Stimulated activated CD4-positive, alpha-beta T cell treated with anti-CD3 and anti-CD28 coated beads, Interleukin-2, amount 100 ng/mL, for 24 hours (primary cell): ENCODE results near the gene MUS81.
"Not testable (repeated sequence)": the region's sequence is repeated elsewhere in the genome, so short reads cannot be mapped to it uniquely, and the experiment has no call there.

Source experiments
- DNase-seq, 2 donors: peaks; one replicate each; pipeline ENCODE4 v3.0.0-alpha.2; 2020

Gene MUS81

DNA sequence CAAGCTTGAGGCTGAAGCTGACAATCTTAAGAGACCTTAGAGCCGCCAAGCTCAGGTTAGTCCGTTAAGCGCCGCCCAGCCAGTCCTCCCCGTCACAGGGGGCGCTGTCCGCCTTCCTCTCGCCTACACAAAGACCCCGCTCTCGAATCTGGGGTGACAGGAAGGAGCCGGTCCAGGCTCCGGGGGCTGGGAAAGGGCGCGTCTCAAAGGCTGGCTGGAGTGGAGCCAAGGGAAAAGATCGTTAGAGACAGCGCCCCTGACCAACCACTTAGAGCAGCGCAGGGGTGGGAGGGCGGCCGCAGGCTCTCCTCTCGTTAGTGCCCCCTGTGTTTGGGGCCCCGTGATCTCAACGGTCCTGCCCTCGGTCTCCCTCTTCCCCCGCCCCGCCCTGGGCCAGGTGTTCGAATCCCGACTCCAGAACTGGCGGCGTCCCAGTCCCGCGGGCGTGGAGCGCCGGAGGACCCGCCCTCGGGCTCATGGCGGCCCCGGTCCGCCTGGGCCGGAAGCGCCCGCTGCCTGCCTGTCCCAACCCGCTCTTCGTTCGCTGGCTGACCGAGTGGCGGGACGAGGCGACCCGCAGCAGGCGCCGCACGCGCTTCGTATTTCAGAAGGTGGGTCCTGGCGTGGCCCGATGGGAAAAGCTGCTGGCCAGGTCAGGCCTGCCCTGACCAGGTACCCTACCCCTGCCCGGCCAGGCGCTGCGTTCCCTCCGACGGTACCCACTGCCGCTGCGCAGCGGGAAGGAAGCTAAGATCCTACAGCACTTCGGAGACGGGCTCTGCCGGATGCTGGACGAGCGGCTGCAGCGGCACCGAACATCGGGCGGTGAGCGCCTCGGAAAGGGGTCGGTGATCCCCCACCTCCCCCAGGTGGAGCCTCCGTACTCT is at the start of gene MUS81:
TSS of gene MUS81 (plus strand) at position 156 of the 887 bp plus-strand sequence. CDS start at position 477, 321 bp downstream.
- peak; percentile 97 to 98 for DNase-seq

GRCh38 chr11:65811764-65812475 is 48.3 kb upstream of the MUS81 start:
- no peak for DNase-seq

DNA sequence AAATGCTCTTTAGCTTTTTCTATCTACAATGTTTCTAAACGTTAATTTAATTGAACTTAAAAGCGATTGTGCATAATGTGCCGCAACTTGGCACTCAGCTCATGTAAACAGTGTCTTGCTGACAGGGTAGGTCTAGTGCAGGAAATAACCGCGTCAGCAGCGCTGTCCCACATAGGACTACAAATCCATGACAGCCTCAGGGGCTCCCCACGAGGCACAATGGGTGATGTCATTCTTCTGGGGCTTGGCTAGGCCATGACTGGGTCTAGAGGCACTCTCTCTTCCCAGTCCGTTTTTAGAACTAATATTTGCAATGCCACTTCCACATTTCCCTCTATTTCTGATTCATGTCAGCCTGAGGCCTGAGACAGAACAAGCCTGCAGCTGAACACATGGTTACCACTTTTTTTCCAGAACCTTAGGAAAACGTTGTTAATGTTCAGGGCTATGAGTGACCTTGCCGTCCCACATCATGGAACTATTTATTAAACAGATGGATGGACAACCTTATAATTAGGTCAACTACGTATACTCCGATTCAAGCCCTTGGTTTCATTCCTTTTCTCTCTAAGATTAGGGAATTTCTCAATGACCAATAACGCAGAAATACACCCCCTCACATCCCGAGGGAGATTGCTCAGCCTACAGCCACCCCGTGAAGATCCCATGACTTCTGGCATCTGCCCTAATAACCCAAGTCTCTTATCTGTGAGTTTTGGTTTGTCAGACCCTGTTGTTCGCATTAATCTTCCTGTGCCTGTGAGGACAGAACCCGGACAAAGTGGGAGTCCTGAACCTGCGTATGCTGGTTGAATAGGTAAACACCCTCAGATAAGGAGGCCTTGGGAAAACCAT is 45.9 kb upstream of the MUS81 start:
- no peak for DNase-seq

- no peak for DNase-seq
Observed at GRCh38 chr11:65814986-65815565, 45.2 kb upstream of the MUS81 start.

DNA sequence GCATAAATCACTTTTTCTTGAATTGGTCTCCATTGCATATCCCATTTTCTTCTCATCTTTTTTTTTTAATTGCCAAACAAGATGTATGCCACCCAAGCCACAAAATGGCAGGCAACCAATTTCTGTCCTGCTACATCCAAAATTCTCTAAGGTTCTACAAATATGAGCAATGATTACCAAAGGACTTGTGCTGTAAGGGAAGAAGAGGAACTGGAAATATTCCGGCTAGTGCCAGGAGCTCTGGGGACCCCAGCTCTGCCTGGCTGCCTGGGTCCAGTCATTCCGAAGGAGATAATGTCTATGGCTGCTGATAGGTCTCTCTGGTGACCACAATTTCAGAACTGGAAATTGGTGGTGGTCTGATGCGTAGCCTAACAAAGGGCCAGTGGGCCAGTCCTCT is 43.5 kb upstream of the MUS81 start:
- DNase-seq, result no peak

GRCh38 chr11:65817312-65817834 is 42.9 kb upstream of the MUS81 start:
- DNase-seq, result no peak

- peak; percentile 98 to 99 for DNase-seq
Observed at GRCh38 chr11:65817835-65818680, 42.2 kb upstream of the MUS81 start.

DNA sequence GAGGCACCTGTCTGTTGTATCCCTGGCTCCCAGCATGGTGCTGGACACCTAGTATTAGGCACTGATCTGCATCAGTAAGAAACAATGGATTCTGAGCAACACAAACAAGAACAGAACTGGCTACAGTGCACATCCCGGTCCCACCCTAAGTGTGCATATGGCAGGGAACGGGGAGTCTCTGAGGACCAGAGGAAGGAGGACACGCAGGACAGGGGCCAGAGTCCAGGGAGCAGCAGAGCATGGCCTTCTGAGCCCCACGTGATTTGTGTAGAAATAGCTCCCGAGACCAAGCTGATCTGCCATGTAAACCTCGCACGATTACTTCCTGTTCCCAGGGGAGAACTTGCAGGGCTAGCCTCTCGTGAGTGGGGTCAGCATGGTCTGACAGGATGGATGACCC is 39.1 kb upstream of the MUS81 start:
- no peak for DNase-seq

DNA sequence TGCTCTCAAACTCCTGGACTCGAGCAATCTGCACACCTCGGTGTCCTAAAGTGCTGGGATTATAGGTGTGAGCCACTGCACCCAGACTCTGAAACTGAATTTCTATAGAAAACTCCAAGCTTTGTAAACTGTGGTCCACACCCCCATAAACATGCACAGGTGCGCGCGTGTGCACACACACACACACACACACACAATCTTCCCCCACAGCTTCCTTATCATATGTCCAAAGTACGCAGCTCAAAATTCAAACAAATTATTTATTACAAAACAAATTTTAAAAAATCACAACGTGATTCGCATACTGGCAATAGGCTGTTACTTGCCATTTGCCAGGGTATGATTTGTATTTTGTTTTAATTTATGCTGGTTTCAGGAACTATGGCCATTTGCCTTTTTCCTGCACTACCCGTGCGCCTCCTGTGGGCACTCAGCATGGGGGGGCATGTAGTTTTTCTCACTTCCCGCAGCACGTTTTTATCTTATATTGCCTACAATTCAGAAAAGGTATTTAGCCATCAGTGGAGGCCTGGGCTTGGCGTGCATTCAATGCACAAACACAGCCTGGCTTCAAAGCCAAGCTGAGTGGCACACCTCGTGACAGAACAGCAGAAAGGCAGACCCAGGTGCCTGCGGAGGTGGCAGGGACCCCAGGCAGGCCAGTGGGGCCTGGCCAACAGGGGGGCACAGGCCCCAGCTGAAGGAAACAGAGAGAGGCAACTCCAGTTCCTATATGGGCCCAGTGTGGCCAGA is 37.3 kb upstream of the MUS81 start:
- no peak for DNase-seq

- DNase-seq, result no peak
Observed at GRCh38 chr11:65826984-65827735, 33.1 kb upstream of the MUS81 start.

DNA sequence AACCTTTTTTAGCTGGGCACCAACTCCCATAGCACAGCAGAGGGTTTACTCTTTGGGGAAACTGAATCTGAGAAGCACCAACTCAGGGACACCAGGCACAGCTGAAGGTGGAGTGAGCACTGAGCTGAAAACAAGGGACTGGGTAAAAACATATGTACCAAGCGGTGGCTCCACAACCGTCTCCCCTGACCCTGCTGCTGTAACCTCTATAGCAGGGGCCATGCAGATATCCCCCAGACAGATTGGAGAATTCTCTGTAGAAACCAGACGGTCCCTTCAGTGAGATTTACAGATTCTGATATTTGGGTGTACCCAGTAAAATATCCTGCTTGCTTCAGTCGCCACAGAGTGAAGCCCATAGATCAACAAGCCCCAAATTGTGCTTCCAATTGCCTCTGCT is 30.8 kb upstream of the MUS81 start:
- DNase-seq, result no peak

GRCh38 chr11:65832231-65832630 is 28.0 kb upstream of the MUS81 start:
- DNase-seq, result not testable (repeated sequence)

DNA sequence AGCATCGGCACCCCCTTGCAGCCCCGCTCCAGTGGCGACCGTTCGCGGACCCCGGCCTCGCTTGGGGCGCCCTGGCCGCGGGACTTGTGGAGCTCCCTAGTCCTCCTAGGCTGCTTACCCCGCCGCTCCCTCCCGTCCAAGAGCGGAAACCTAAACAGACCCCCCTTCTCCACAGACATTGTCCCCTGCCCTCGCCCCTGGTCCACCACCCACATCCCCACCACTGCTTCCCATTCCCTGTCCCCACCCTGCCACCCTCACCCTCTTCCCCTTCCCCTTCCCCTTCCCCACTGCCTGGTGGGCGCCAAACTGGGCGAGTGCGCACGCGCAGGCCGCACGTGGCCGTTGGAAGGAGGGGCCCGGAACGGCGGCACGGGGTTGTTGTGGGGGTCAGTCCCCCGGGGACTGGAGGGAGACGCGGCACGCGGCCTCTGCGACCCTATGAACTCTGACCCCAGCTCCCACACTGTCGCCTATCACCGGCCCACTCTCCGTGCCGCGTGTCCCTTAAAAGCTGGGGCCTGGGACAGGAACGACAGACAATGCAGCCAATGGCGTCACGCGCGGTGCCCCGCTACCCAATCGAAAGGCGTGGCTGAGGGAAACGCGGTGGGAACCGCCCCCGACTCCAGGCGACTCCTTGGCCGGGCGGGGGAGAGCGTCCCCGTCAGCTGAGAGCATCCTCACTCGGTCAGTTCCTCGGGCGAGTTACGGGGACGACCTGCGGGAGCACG is 26.8 kb upstream of the MUS81 start, which contains the start of gene SNX32:
TSS of gene SNX32 (plus strand) at position 667 of the 734 bp plus-strand sequence. CDS start 103 bp downstream, outside the sequence.
- peak; percentile 96 to 97 for DNase-seq

DNA sequence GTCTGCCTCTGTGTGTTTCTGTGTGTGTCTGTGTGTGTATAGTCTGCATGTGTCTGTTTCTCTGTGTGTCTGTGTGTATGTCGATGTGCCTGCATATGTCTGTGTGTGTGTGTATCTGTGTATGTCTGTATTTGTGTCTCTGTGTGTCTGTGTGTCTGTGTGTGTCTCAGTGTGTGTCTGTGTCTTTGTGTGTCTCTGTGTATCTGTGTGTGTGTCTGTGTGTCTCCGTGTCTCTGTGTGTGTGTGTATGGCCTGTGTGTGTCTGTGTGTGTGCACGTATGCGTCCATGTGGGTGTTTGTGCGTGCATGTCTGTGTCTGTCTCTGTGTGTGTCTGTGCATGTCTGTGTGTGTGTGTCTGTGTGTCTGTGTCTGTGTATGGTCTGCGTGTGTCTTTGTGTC is 26.0 kb upstream of the MUS81 start:
- no peak for DNase-seq

DNA sequence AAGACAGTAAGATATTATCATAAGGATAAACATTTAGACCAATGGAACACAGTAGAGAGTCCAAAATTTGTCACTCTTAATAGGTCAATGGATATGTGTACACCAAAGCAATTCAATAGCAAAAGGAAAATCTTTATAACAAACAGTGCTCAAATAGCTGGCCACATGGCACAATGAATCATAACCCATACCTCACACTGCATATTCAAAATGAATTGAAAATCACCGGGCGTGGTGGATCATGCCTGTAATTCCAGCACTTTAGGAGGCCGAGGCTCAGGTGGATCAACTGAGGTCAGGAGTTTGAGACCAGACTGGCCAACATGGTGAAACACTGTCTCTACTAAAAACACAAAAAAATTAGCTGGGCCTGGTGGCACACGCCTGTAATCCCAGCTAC is 18.1 kb upstream of the MUS81 start:
- no peak for DNase-seq

DNA sequence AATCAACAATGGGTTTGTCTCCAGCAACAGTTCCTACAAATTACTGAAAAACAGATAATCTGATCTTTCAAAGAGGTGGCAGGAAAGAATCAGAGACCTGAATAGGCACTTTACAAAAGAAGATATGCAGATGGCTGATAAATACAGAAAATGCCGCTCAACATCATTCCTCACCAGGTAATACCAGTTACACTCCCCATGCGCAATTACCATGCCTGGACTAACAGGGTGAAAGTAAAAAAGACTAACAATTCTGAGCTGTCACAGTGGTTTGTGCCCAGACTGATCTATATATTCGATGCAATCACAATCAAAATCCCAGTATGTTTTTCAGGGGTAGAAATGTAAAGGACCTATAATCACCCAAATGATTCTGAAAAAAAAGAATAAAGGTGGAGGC is 16.4 kb upstream of the MUS81 start:
- no peak for DNase-seq

- DNase-seq, result no peak
Observed at GRCh38 chr11:65844231-65844872, 15.9 kb upstream of the MUS81 start.

DNA sequence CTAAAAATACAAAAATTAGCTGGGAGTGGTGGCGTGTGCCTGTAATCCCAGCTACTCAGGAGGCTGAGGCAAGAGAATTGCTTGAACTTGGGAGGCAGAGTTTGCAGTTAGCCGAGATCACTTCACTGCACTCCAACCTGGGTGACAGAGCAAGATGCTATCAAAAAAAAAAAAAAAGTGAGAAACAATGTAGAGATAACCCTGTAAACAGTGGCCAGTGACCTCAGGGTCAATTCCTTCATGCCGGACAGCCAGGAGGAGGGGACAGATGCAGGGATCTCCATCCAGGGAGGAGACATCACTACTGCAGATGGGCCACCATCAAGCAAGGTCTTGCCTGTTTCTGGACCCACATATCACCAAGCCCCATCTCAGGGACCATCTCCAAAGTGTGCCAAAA is 12.5 kb upstream of the MUS81 start:
- DNase-seq, result no peak

DNA sequence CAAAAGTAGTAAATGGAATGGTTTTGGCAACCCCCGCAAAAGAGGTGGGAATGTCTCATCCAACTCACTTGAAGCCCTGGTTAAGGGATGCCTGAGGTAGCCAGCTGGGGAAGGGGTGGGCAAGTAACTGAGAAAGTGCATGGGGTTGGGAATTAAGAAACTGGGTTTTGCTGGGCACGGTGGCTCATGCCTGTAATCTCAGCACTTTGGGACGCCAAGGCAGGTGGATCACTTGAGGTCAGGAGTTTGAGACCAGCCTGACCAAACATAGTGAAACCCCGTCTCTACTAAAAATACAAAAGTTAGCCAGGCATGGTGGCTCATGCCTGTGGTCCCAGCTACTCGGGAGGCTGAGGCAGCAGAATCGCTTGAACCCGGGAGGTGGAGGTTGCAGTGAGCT is 11.5 kb upstream of the MUS81 start:
- DNase-seq, result not testable (repeated sequence)
